ENCODE results near the gene NACC2.

Gene NACC2

GRCh38 chr9:136016572-136017288 is 78.4 kb downstream of the NACC2 start:
- TF ChIP-seq, protein P1, sequence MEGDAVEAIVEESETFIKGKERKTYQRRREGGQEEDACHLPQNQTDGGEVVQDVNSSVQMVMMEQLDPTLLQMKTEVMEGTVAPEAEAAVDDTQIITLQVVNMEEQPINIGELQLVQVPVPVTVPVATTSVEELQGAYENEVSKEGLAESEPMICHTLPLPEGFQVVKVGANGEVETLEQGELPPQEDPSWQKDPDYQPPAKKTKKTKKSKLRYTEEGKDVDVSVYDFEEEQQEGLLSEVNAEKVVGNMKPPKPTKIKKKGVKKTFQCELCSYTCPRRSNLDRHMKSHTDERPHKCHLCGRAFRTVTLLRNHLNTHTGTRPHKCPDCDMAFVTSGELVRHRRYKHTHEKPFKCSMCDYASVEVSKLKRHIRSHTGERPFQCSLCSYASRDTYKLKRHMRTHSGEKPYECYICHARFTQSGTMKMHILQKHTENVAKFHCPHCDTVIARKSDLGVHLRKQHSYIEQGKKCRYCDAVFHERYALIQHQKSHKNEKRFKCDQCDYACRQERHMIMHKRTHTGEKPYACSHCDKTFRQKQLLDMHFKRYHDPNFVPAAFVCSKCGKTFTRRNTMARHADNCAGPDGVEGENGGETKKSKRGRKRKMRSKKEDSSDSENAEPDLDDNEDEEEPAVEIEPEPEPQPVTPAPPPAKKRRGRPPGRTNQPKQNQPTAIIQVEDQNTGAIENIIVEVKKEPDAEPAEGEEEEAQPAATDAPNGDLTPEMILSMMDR (IDR thresholded peaks at IDR 0.05; ENCODE audit: insufficient read depth, low read length, missing control alignments), result no peak
- ChIA-PET CTCF (no interaction called here), POLR2A (no interaction called here)
- H3K4me3 ChIP-seq (ENCODE audit: low read depth, low read length), result no peak overlapping the region
- no peak for DNase-seq (ENCODE audit: low read depth, low spot score)

- CTCF ChIA-PET, result interaction anchor here (1.1 kb wide), 1 partner anchor 106 kb away, joined by 3 read pairs; no protein-coding TSS in a partner anchor
- no peak overlapping the region for H3K4me3 ChIP-seq (ENCODE audit: low read depth, low read length)
- no peak for DNase-seq (ENCODE audit: low read depth, low spot score)
- TF ChIP-seq, protein P1 (IDR thresholded peaks at IDR 0.05; ENCODE audit: insufficient read depth, low read length, missing control alignments), result no peak
- POLR2A ChIA-PET, result interaction anchor here (0.6 kb wide), 1 partner anchor 36 kb away, joined by 5 read pairs; no protein-coding TSS in a partner anchor
These were observed 79.2 kb downstream of the NACC2 start for GRCh38 chr9:136015656-136016571.

- DNase-seq (ENCODE audit: low read depth, low spot score), result no peak
- no peak overlapping the region for H3K4me3 ChIP-seq (ENCODE audit: low read depth, low read length)
- ChIA-PET POLR2A (interaction anchor here (0.6 kb wide), 1 partner anchor 36 kb away, joined by 5 read pairs; no protein-coding TSS in a partner anchor), CTCF (interaction anchor here (1.1 kb wide), 1 partner anchor 107 kb away, joined by 3 read pairs; no protein-coding TSS in a partner anchor)
- TF ChIP-seq, protein P1 (IDR thresholded peaks at IDR 0.05; ENCODE audit: insufficient read depth, low read length, missing control alignments), result no peak
These were observed 80.0 kb downstream of the NACC2 start for GRCh38 chr9:136014924-136015633.

- H3K4me3 ChIP-seq (ENCODE audit: low read depth, low read length), result no peak overlapping the region
- TF ChIP-seq, protein P1 (IDR thresholded peaks at IDR 0.05; ENCODE audit: insufficient read depth, low read length, missing control alignments), result no peak
- ChIA-PET POLR2A (no interaction called here), CTCF (no interaction called here)
- no peak for DNase-seq (ENCODE audit: low read depth, low spot score)
These were observed 80.8 kb downstream of the NACC2 start for GRCh38 chr9:136014147-136014923.

DNA sequence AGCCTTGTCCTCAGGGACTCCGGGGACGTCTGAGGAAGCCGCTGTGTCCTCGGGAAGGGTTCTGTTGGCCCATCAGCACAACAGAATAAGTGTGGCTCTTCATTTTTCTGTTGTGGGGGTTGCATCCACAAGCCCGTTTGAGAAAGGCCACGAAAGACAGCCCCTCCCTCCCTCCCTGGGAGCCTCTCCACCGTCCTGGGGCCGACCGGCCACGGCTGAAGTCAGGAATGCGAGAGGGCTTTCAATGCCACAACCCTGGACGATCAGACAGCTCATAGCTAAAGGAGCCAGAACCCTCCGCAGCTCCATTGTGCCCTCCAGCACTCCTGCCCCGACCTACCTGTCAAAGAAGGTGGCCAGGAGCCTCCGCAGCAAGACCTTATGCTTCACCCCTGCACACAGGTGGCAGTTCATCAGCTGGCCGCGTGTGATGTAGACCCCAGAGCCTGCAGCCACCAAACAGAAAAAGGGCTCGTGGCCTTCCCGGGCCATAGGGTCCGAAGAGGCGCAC is 81.5 kb downstream of the NACC2 start:
- no peak for DNase-seq (ENCODE audit: low read depth, low spot score)
- ChIA-PET CTCF (no interaction called here), POLR2A (no interaction called here)
- no peak overlapping the region for H3K4me3 ChIP-seq (ENCODE audit: low read depth, low read length)
- TF ChIP-seq, protein P1 (IDR thresholded peaks at IDR 0.05; ENCODE audit: insufficient read depth, low read length, missing control alignments), result no peak
